GM20000 (cell line): Measurements from ENCODE around the gene ZKSCAN7.
A peak's percentile ranks its signal among the peaks of the same experiment; 100 is the strongest.
"Not testable (repeated sequence)": the region's sequence is repeated elsewhere in the genome, so short reads cannot be mapped to it uniquely, and the experiment has no call there.

Experiments used
- DNase-seq: peaks from one replicate; pipeline ENCODE4 v3.0.0; 2012; ENCODE audit warnings: low spot score
- TF ChIP-seq, protein P1 (sequence below): IDR thresholded peaks from 2 replicates; pipeline ENCODE4 v1.5.1; 2012; ENCODE audit warnings: mild to moderate bottlenecking, control low read depth; ENCODE audit errors: extremely low read depth, missing control alignments

Gene ZKSCAN7

DNA sequence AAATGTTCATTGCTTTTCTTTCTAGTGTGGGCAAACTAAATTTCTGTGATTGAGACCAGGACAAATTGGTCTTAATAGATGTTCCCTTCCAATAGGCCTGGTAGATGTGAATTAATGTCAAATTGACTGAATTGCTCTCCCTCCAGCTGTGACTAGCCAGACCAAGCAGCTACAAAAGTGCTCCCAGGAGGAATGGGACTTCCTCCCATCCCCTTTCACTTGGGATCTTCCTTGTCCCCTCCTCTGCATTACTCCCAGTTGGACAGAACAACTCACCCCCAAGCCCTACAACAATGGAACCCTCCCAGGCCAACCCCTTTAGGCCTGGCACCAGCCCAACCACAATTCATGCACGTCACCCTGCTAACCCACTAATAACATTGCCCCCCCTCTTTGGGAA is 19.6 kb upstream of the ZKSCAN7 start:
- TF ChIP-seq, protein P1, sequence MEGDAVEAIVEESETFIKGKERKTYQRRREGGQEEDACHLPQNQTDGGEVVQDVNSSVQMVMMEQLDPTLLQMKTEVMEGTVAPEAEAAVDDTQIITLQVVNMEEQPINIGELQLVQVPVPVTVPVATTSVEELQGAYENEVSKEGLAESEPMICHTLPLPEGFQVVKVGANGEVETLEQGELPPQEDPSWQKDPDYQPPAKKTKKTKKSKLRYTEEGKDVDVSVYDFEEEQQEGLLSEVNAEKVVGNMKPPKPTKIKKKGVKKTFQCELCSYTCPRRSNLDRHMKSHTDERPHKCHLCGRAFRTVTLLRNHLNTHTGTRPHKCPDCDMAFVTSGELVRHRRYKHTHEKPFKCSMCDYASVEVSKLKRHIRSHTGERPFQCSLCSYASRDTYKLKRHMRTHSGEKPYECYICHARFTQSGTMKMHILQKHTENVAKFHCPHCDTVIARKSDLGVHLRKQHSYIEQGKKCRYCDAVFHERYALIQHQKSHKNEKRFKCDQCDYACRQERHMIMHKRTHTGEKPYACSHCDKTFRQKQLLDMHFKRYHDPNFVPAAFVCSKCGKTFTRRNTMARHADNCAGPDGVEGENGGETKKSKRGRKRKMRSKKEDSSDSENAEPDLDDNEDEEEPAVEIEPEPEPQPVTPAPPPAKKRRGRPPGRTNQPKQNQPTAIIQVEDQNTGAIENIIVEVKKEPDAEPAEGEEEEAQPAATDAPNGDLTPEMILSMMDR, result no peak
- no peak for DNase-seq

DNA sequence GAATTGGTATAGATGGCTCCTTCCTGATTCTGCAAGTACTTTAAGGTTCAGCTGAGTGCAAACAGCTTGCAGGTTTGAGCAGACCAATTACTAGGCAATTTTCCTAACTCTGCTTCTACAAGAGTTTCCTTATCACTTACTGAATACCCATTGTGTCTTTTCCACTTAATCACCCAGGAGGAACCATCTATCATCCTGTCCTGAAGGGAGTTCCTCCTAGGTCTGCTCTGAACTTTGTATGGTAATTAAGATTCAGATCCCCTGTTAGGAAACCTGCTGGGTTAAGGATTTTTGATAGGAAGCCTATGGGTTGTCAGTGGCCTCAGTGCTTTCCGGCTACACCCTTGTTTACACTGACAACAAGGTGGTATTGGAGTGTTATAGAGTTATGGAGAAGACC is 10.2 kb upstream of the ZKSCAN7 start:
- not testable (repeated sequence) for DNase-seq

DNA sequence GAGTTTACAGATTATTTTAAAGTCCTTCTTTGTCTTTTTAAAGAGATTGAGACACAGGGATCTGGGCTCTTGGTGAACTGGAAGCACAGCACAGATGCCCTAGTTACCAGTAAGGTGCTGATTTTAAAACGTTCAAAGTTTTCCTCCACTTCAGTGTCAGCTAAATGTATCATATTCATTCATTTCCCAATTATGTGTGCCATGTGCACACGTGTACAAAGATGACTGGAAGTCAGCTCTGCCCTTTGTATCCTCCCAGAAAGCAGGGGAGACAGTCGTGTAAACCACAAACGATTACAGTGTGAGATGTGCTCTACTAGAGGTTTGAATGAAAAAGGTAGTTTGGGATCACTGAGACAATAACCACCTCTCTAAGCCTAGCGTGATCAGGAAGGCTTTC is 730 bp downstream of the ZKSCAN7 start:
- DNase-seq, result peak; percentile 29
- TF ChIP-seq, protein P1, result no peak

DNA sequence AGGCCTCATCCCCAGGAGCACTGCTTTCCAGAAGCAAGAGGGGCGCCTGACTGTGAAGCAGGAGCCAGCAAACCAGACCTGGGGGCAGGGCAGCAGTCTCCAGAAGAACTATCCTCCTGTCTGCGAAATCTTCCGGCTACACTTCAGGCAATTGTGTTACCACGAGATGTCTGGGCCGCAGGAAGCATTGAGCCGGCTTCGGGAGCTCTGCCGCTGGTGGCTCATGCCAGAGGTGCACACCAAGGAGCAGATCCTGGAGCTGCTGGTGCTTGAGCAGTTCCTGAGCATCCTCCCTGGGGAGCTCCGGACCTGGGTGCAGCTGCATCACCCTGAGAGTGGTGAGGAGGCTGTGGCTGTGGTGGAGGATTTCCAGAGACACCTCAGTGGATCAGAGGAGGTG is 2.1 kb downstream of the ZKSCAN7 start:
- TF ChIP-seq, protein P1, result no peak
- DNase-seq, result no peak

DNA sequence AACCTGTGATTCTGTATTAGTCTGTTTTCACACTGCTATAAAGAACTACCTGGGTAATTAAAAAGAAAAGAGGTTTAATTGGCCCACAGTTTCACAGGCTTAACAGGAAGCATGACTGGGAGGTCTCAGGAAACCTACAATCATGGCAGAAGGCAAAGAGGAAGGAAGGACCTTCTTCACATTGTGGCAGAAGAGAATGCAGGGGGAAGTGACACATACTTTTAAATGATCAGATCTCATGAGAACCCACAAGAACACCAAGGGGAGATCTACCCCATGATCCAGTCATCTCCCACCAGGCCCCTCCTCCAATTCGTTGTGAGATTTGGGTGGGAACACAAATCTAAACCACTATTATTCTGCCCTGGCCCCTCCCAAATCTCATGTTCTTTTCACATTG is 6.1 kb downstream of the ZKSCAN7 start:
- TF ChIP-seq, protein P1, result no peak
- DNase-seq, result no peak

DNA sequence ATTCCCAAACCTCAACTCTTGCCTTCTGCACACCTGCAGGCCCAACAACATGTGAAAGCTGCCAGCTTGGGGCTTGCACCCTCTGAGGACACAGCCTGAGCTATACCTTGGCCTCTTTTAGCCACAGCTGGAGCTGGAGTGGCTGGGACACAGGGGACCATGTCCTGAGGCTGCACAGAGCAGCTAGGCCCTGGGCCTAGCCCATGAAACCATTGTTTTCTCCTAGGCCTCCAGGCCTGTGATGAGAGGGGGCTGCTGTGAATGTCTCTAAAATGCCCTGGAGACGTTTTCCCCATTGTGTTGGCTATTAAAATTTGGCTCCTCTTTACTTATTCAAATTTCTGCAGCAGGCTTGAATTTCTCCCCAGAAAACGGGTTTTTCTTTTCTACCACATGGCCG is 7.2 kb downstream of the ZKSCAN7 start:
- TF ChIP-seq, protein P1, result no peak
- no peak for DNase-seq

DNA sequence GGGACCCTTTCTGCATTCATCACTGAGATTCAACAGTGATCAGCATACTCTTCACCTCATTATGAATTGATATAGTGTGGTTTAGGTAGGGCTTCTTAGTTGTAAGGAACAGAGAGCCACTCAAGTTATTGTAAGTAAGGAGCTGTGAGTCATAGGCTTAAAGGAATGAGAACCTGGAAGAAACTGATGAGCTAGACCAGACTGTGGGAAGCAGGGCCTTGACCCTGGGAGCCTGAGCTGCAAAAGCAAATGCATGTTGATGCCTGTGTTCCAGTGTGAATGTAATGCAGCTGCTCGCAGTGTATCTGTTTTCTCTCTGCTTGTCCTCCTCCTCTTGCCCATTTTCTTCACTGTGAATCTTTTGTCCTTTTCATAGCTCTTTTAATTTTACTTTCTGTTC is 13.6 kb downstream of the ZKSCAN7 start:
- TF ChIP-seq, protein P1, result no peak
- no peak for DNase-seq

DNA sequence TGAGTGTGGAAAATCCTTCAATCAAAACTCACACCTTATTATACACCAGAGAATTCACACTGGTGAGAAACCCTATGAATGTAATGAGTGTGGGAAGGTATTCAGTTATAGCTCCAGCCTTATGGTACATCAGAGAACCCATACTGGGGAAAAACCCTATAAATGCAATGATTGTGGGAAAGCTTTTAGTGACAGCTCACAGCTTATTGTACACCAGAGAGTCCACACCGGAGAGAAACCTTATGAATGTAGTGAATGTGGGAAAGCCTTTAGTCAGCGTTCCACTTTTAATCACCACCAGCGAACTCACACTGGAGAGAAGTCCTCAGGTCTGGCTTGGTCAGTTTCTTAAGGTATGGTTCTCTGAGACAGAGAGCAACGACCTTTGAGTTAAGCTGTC is 16.0 kb downstream of the ZKSCAN7 start:
- TF ChIP-seq, protein P1, result no peak
- DNase-seq, result no peak
